ENCODE measurements around the gene SLC22A23. TPM values are rescaled to one million over a fixed set of nuclear protein-coding genes. Genes with fewer than 3 reads are reported as not detected.

Gene SLC22A23
- total RNA-seq, 2 donors from 2014 or later = 11.1 to 13.3 TPM

DNA sequence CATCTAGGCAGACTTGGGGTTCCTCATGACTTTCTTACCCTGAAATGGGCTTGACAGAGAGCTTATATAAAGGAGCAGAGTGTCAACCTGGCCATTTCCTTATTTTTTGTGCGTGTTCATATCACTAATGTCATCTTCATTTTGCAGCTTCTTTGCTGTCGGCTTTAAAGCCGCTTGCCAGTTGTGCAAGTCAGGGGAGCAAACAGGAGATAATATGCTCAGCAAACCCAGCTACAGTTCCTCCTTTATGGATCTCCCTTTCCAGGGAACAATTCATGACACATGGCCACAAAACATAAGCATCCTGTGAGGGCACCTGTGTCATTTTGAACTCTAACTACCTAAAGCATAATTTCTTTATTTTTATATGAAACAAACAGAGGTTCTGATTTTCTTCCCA is 222.9 kb downstream of the SLC22A23 start:
- Mint-ChIP-seq H3K4me1 (peaks cover 11% of the 10 kb centered on the region), H3K27ac (no peak overlapping the region), H3K4me3 (no peak overlapping the region), H3K27me3 (ENCODE audit: insufficient read depth) (peaks cover 74% of the 10 kb centered on the region), H3K36me3 (ENCODE audit: low read depth) (no peaks in the 10 kb centered on the region), H3K9me3 (no peaks in the 10 kb centered on the region)
- peak; percentile 10 for DNase-seq
- Histone ChIP-seq H3K27ac (ENCODE audit: low read depth, low read length) (no peak overlapping the region), H3K4me1 (ENCODE audit: control insufficient read depth, insufficient read depth, low read length) (peaks cover 3% of the 10 kb centered on the region), H3K36me3 (ENCODE audit: control insufficient read depth, insufficient read depth, low read length) (no peaks in the 10 kb centered on the region), H3K27me3 (ENCODE audit: control insufficient read depth, insufficient read depth, low read length, poor library complexity, severe bottlenecking) (peaks cover 47% of the 10 kb centered on the region), H3K9ac (ENCODE audit: extremely low read depth, low read length, poor library complexity, severe bottlenecking) (no peak overlapping the region), H3K9me3 (ENCODE audit: control insufficient read depth, low read length) (no peaks in the 10 kb centered on the region), H3K4me3 (ENCODE audit: low read length) (no peak overlapping the region)
- TF ChIP-seq, protein P1, sequence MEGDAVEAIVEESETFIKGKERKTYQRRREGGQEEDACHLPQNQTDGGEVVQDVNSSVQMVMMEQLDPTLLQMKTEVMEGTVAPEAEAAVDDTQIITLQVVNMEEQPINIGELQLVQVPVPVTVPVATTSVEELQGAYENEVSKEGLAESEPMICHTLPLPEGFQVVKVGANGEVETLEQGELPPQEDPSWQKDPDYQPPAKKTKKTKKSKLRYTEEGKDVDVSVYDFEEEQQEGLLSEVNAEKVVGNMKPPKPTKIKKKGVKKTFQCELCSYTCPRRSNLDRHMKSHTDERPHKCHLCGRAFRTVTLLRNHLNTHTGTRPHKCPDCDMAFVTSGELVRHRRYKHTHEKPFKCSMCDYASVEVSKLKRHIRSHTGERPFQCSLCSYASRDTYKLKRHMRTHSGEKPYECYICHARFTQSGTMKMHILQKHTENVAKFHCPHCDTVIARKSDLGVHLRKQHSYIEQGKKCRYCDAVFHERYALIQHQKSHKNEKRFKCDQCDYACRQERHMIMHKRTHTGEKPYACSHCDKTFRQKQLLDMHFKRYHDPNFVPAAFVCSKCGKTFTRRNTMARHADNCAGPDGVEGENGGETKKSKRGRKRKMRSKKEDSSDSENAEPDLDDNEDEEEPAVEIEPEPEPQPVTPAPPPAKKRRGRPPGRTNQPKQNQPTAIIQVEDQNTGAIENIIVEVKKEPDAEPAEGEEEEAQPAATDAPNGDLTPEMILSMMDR (conservative IDR thresholded peaks at IDR 0.05) = no peak
- 93 to 96% methylated on average over 3 of the region's 3 CpGs for WGBS, 2 experiments (ENCODE audit: insufficient coverage in 1 of 2, insufficient read length in 1 of 2)

DNA sequence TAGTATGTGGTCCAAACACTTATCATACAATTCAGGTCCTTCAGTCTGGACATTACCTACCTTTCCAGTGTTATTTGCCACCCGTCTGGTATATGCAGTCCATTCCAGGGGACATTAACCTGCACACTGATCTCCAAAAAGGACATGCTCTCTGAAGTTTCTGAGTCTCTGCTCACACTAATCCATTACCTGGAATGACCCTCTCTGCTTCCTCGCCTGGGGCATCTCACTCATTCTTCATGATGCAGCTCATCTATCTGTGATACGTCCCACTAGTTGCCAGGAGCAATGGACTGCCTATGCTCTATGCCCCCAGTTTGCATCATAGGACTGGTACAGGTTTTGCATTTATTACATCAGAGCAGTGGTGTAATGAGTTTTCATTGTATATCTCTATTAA is 223.5 kb downstream of the SLC22A23 start:
- Histone ChIP-seq H3K9ac (ENCODE audit: extremely low read depth, low read length, poor library complexity, severe bottlenecking) (no peak overlapping the region), H3K27me3 (ENCODE audit: control insufficient read depth, insufficient read depth, low read length, poor library complexity, severe bottlenecking) (peaks cover 51% of the 10 kb centered on the region), H3K27ac (ENCODE audit: low read depth, low read length) (no peak overlapping the region), H3K4me1 (ENCODE audit: control insufficient read depth, insufficient read depth, low read length) (peaks cover 3% of the 10 kb centered on the region), H3K36me3 (ENCODE audit: control insufficient read depth, insufficient read depth, low read length) (no peaks in the 10 kb centered on the region), H3K9me3 (ENCODE audit: control insufficient read depth, low read length) (no peaks in the 10 kb centered on the region), H3K4me3 (ENCODE audit: low read length) (no peak overlapping the region)
- Mint-ChIP-seq H3K4me1 (peaks cover 14% of the 10 kb centered on the region), H3K36me3 (ENCODE audit: low read depth) (no peaks in the 10 kb centered on the region), H3K9me3 (no peaks in the 10 kb centered on the region), H3K4me3 (no peak overlapping the region), H3K27ac (no peak overlapping the region), H3K27me3 (ENCODE audit: insufficient read depth) (peaks cover 78% of the 10 kb centered on the region)
- WGBS, 2 experiments (ENCODE audit: insufficient coverage in 1 of 2, insufficient read length in 1 of 2) = 91 to 93% methylated on average over 3 of the region's 3 CpGs
- DNase-seq = peak; percentile 17
- TF ChIP-seq, protein P1 (conservative IDR thresholded peaks at IDR 0.05) = no peak

DNA sequence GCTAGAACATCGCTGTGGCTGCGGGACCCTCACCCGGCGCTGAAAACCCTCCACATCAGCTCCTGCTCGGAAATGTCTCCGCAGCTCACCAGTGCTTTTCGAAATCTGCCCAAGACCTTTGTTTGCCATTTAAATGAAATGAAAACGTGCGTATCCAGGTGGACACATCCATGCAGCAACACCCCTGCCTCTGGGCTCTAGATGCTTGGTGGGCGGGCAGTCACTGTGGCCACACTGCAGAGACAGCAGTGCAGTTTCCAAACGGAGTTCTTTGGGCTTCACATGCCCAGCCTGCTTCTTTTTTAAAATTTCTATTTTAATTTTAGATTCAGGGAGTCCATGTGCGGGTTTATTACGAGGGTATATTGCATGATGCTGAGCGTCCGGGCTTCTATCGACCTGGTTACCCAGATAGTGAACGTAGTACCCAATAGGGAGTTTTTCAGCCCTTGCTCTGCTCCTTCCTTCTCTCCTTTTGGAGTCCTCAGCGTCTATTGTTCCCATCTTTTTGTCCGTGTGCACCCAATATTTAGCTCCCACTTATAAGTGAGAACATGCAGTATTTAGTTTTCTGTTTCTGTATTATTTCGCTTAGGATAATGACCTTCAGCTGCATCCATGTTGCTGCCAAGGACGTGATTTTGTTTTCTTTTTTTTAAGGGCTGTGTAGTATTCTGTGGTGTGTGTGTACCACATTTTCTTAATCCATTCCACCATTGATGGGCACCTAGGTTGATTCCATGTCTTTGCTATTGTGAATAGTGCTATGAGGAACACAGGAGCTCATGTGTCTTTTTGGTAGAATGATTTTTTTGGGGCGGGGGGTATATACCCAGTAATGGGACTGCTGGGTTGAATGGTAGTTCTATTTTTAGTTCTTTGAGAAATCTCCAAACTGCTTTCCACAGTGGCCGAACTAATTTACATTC is 224.6 kb downstream of the SLC22A23 start:
- Mint-ChIP-seq H3K9me3 (no peaks in the 10 kb centered on the region), H3K4me3 (peak overlapping the region; percentile 65), H3K36me3 (ENCODE audit: low read depth) (no peaks in the 10 kb centered on the region), H3K4me1 (peaks cover 14% of the 10 kb centered on the region), H3K27ac (peak overlapping the region; percentile 4), H3K27me3 (ENCODE audit: insufficient read depth) (peaks cover 77% of the 10 kb centered on the region)
- TF ChIP-seq, protein P1 (conservative IDR thresholded peaks at IDR 0.05) = no peak
- H3K36me3 ChIP-seq (ENCODE audit: control insufficient read depth, insufficient read depth, low read length) = no peaks in the 10 kb centered on the region
- H3K27ac ChIP-seq (ENCODE audit: low read depth, low read length) = peak overlapping the region; percentile 99
- 8 to 27% methylated on average over 11 to 23 of the region's 23 CpGs for WGBS, 2 experiments (ENCODE audit: insufficient coverage in 1 of 2, insufficient read length in 1 of 2)
- no peaks in the 10 kb centered on the region for H3K9me3 ChIP-seq (ENCODE audit: control insufficient read depth, low read length)
- no peak for DNase-seq
- peak overlapping the region; percentile 21 for H3K9ac ChIP-seq (ENCODE audit: extremely low read depth, low read length, poor library complexity, severe bottlenecking)
- peaks cover 3% of the 10 kb centered on the region for H3K4me1 ChIP-seq (ENCODE audit: control insufficient read depth, insufficient read depth, low read length)
- peaks cover 51% of the 10 kb centered on the region for H3K27me3 ChIP-seq (ENCODE audit: control insufficient read depth, insufficient read depth, low read length, poor library complexity, severe bottlenecking)
- H3K4me3 ChIP-seq (ENCODE audit: low read length) = peak overlapping the region; percentile 84
